Gastroesophageal sphincter (tissue), 4 donors: ENCODE data around the gene SCEL. TPM values are rescaled to one million over a fixed set of nuclear protein-coding genes. Genes with fewer than 3 reads are reported as not detected.
"Not testable (repeated sequence)": the region's sequence is repeated elsewhere in the genome, so short reads cannot be mapped to it uniquely, and the experiment has no call there.

Experiments
- ATAC-seq: fragments of 150-250 bp; one replicate; pipeline ENCODE4 v1.9.1; 2016; ENCODE audit warnings: mild to moderate bottlenecking, moderate library complexity
- H3K27ac ChIP-seq, 4 donors: fragments of 200-600 bp; sonication (generic) in 3 of 4; 1 replicate in 3 of 4; 2 replicates in 1 of 4; pipeline ENCODE4 v1.5.1; 2016 to 2019
- H3K27me3 ChIP-seq: fragments of 200-600 bp; sonication (generic); one replicate; pipeline ENCODE4 v1.5.1; 2019
- H3K36me3 ChIP-seq, 2 donors: fragments of 200-600 bp; sonication (generic); one replicate each; pipeline ENCODE4 v1.5.1; 2019; ENCODE audit warnings: control low read depth in 1 of 2
- H3K4me1 ChIP-seq, 3 donors: fragments of 200-600 bp; sonication (generic); 1 replicate in 2 of 3; 2 replicates in 1 of 3; pipeline ENCODE4 v1.5.1; 2016 to 2019; ENCODE audit warnings: control low read depth in 2 of 3
- H3K4me3 ChIP-seq, 2 donors: fragments of 200-600 bp; sonication (generic); one replicate each; pipeline ENCODE4 v1.5.1; 2019; ENCODE audit warnings: mild to moderate bottlenecking in 1 of 2, moderate library complexity in 1 of 2
- H3K9me3 ChIP-seq, 3 donors: fragments of 200-600 bp; sonication (generic); one replicate each; pipeline ENCODE4 v1.5.1; 2017 to 2019; ENCODE audit warnings: control low read depth in 2 of 3
- EP300 ChIP-seq: sonication (generic); formaldehyde crosslinking; IDR thresholded peaks from one replicate; pipeline ENCODE4 v1.6.1; 2017; ENCODE audit warnings: antibody characterized with exemption, mild to moderate bottlenecking
- POLR2A ChIP-seq, 2 donors: fragments of 450-650 bp; IDR thresholded peaks; one replicate each; pipeline ENCODE4 v1.6.1; 2017; ENCODE audit warnings: antibody characterized with exemption in 2 of 2, mild to moderate bottlenecking in 2 of 2, moderate library complexity in 1 of 2
- POLR2AphosphoS5 ChIP-seq: sonication (generic); formaldehyde crosslinking; IDR thresholded peaks from one replicate; pipeline ENCODE4 v1.6.1; 2017; ENCODE audit warnings: antibody characterized with exemption
- WGBS, 2 donors: methylation state at CpG; one replicate each; pipeline ENCODE4 v1.1.5; 2018; ENCODE audit warnings: low coverage in 1 of 2; 5-methylcytosine and 5-hydroxymethylcytosine counted together
- total RNA-seq, 4 donors: library from RNA; depleted of rRNA; stranded (reverse); fragments of >200 nt; gene quantifications; one replicate each; pipeline ENCODE4 v1.1.0, GENCODE V29; 2016
- TF ChIP-seq, protein P1 (sequence below), 4 experiments: fragments of 200-600 bp in 2 of 4; fragments of 450-650 bp in 2 of 4; sonication (generic) in 1 of 4; IDR thresholded peaks; one replicate each; pipeline ENCODE4 v1.5.1; 2017 to 2019; ENCODE audit warnings: antibody characterized with exemption in 4 of 4, mild to moderate bottlenecking in 2 of 4, moderate library complexity in 2 of 4

SCEL gene
- total RNA-seq, 4 donors from 2014 or later: 0.54 to 14.6 (median 1.0) TPM

- no peaks in the 10 kb centered on the region for H3K36me3 ChIP-seq
- ATAC-seq: no peak
- no peaks in the 10 kb centered on the region for H3K4me1 ChIP-seq
- H3K4me3 ChIP-seq: no peak overlapping the region
- no peaks in the 10 kb centered on the region for H3K27me3 ChIP-seq
- no peaks in the 10 kb centered on the region for H3K9me3 ChIP-seq
- H3K27ac ChIP-seq: no peak overlapping the region
- TF ChIP-seq POLR2AphosphoS5 (no peak), EP300 (no peak), POLR2A (IDR thresholded peaks at IDR 0.05) (no peak)
- TF ChIP-seq, protein P1, sequence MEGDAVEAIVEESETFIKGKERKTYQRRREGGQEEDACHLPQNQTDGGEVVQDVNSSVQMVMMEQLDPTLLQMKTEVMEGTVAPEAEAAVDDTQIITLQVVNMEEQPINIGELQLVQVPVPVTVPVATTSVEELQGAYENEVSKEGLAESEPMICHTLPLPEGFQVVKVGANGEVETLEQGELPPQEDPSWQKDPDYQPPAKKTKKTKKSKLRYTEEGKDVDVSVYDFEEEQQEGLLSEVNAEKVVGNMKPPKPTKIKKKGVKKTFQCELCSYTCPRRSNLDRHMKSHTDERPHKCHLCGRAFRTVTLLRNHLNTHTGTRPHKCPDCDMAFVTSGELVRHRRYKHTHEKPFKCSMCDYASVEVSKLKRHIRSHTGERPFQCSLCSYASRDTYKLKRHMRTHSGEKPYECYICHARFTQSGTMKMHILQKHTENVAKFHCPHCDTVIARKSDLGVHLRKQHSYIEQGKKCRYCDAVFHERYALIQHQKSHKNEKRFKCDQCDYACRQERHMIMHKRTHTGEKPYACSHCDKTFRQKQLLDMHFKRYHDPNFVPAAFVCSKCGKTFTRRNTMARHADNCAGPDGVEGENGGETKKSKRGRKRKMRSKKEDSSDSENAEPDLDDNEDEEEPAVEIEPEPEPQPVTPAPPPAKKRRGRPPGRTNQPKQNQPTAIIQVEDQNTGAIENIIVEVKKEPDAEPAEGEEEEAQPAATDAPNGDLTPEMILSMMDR (IDR thresholded peaks at IDR 0.05): no peak
Observed at GRCh38 chr13:77628170-77628569, 92.7 kb downstream of the SCEL start.

- H3K9me3 ChIP-seq: no peaks in the 10 kb centered on the region
- no peaks in the 10 kb centered on the region for H3K36me3 ChIP-seq
- H3K4me1 ChIP-seq: no peaks in the 10 kb centered on the region
- H3K27me3 ChIP-seq: no peaks in the 10 kb centered on the region
- 55 to 60% methylated on average over 1 of the region's 1 CpG for WGBS, 2 donors
- no peak for TF ChIP-seq POLR2AphosphoS5
- no peak for TF ChIP-seq EP300
- no peak for TF ChIP-seq POLR2A (IDR thresholded peaks at IDR 0.05)
- TF ChIP-seq, protein P1 (IDR thresholded peaks at IDR 0.05): no peak
- H3K4me3 ChIP-seq: no peak overlapping the region
- H3K27ac ChIP-seq: no peak overlapping the region
- no peak for ATAC-seq
Observed at GRCh38 chr13:77637588-77637987, 102.1 kb downstream of the SCEL start.

DNA sequence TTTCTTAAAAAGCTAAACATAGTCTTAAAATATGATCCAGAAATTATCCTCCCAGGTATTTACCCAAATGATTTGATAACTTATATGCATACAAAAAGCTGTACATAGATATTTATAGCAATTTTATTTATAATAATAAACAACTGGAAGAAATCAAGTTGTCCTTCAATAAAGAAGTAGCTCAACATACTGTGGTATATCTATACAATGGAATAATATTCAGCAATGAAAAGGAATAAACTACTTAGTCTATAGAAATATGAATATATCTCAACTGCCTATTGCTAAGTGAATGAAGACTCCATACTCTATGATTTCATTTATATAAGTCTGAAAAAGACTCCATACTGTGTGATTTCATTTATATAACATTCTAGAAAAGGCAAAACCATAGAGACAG, 114.9 kb downstream of the SCEL start:
- H3K36me3 ChIP-seq: no peaks in the 10 kb centered on the region
- peaks cover 0 to 9% (median 0%) of the 10 kb centered on the region in 3 donors for H3K9me3 ChIP-seq
- H3K4me1 ChIP-seq: no peaks in the 10 kb centered on the region
- H3K27ac ChIP-seq: no peak overlapping the region
- TF ChIP-seq POLR2A (IDR thresholded peaks at IDR 0.05) (no peak), EP300 (no peak), POLR2AphosphoS5 (no peak)
- TF ChIP-seq, protein P1 (IDR thresholded peaks at IDR 0.05): no peak
- no peak overlapping the region for H3K4me3 ChIP-seq
- H3K27me3 ChIP-seq: no peaks in the 10 kb centered on the region
- ATAC-seq: no peak

DNA sequence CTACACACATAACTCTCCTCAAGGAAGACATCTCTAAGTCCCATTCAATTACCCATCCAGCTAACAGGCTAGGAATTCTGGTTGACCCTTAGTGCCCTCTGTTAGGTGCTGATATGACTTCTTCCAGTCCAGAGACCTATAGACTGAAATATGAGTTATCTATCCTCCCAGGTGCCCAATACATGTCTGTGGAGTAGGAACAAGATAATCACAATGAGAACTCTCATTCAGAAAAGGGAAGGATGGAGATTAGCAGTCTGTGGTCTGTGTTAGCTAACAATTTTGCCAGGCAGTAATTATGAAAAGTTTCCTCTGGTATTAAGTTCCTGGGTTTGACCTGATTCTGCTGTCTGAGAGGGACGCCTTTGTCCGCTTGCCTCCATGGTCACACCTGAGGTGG, 117.8 kb downstream of the SCEL start:
- no peak overlapping the region for H3K27ac ChIP-seq
- no peak overlapping the region for H3K4me3 ChIP-seq
- 75 to 94% methylated on average over 2 of the region's 2 CpGs for WGBS, 2 donors
- TF ChIP-seq POLR2A (IDR thresholded peaks at IDR 0.05) (no peak), POLR2AphosphoS5 (no peak), EP300 (no peak)
- TF ChIP-seq, protein P1 (IDR thresholded peaks at IDR 0.05): no peak
- H3K36me3 ChIP-seq: no peaks in the 10 kb centered on the region
- H3K9me3 ChIP-seq: peaks cover 0 to 14% (median 0%) of the 10 kb centered on the region in 3 donors
- no peaks in the 10 kb centered on the region for H3K27me3 ChIP-seq
- no peaks in the 10 kb centered on the region for H3K4me1 ChIP-seq
- ATAC-seq: no peak

- not testable (repeated sequence) for ATAC-seq, H3K4me1 ChIP-seq
- no CpG with 5 or more reads among the region's 23 CpGs for WGBS, 2 donors
Observed at GRCh38 chr13:77660016-77660415, 124.5 kb downstream of the SCEL start.

DNA sequence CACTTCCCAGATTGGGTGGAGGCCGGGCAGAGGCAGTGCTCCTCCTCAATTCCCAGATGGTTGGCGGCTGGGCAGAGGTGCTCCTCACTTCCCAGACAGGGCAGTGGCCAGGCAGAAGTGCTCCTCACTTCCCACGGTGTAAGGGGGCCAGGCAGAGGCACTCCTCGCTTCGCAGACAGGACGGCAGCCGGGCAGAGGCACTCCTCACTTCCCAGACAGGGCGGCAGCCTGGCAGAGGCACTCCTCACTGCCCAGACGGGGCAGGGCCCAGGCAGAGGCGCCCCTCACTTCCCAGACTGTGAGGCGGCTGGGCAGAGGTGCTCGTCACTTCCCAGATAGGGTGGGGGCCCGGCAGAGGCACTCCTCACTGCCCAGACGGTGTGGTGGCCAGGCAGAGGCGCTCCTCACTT, 125.3 kb downstream of the SCEL start:
- no peak overlapping the region for H3K4me3 ChIP-seq
- TF ChIP-seq EP300: no peak
- TF ChIP-seq, protein P1 (IDR thresholded peaks at IDR 0.05): no peak
- TF ChIP-seq POLR2A (IDR thresholded peaks at IDR 0.05): no peak
- no peak for TF ChIP-seq POLR2AphosphoS5
- H3K27ac ChIP-seq: no peak overlapping the region
- no peaks in the 10 kb centered on the region for H3K36me3 ChIP-seq
- WGBS, 2 donors: no CpG with 5 or more reads among the region's 15 CpGs
- H3K9me3 ChIP-seq: peaks cover 0 to 4% (median 0%) of the 10 kb centered on the region in 3 donors
- no peaks in the 10 kb centered on the region for H3K4me1 ChIP-seq
- no peak for ATAC-seq
- no peaks in the 10 kb centered on the region for H3K27me3 ChIP-seq

More at GRCh38 chr13:77660016-77660415, 124.5 kb downstream of the SCEL start:
- not testable (repeated sequence) for H3K36me3 ChIP-seq, H3K27ac ChIP-seq, H3K9me3 ChIP-seq, H3K4me3 ChIP-seq, H3K27me3 ChIP-seq

DNA sequence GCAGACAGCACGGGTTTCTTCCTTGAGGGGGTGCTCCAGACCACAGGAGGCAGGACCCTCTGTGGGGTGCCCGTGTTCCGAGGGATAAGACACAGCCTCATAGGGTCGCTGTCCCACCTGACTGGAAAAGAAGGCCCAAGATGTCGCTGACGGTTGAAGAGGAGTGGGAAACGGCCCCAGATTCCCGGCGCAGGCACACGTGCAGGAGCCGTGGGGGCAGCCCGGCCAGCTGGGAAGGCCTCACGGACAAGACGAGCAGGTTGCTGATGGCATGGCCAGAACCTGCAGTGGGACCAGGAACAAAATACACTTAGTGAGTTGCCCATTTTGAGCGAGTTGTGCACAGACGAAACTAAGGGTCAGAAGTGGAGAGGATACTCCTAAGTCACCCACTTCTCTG, 126.8 kb downstream of the SCEL start:
- not testable (repeated sequence) for H3K9me3 ChIP-seq, H3K4me1 ChIP-seq, H3K36me3 ChIP-seq, H3K4me3 ChIP-seq, ATAC-seq, H3K27ac ChIP-seq, H3K27me3 ChIP-seq
- 100% methylated on average over 1 of the region's 16 CpGs; no CpG with 5 or more reads in 1 of the 2 donors for whole genome bisulfite sequencing, 2 donors

- H3K4me1 ChIP-seq, H3K27ac ChIP-seq, H3K27me3 ChIP-seq, ATAC-seq, H3K4me3 ChIP-seq, H3K9me3 ChIP-seq, H3K36me3 ChIP-seq: not testable (repeated sequence)
- WGBS, 2 donors: no CpG with 5 or more reads among the region's 15 CpGs
Observed at GRCh38 chr13:77662831-77663230, 127.3 kb downstream of the SCEL start.
